K562 (cell line): ENCODE measurements around the gene GBF1. TPM values are rescaled to one million over a fixed set of nuclear protein-coding genes. Genes with fewer than 3 reads are reported as not detected.
A peak's percentile ranks its signal among the peaks of the same experiment; 100 is the strongest.

Experiments
- BCL6 ChIP-seq: fragments of 250-450 bp; sonication (Bioruptor Pico); IDR thresholded peaks from 2 replicates; pipeline ENCODE4 v1.4.0; 2020
- CHD2 ChIP-seq: IDR thresholded peaks from 2 replicates; pipeline ENCODE4 v1.6.1; 2011; ENCODE audit warnings: low read depth, low read length
- DPF2 ChIP-seq: fragments of 450-650 bp; IDR thresholded peaks from 2 replicates; pipeline ENCODE4 v1.6.1; 2016
- FOXA1 ChIP-seq: fragments of 450-650 bp; IDR thresholded peaks from 2 replicates; pipeline ENCODE4 v1.6.1; 2016; ENCODE audit warnings: mild to moderate bottlenecking, borderline replicate concordance
- HOXB6 ChIP-seq: fragments of 250-450 bp; sonication (Bioruptor Pico); IDR thresholded peaks from 2 replicates; pipeline ENCODE4 v1.5.1; 2022; ENCODE audit warnings: mild to moderate bottlenecking, borderline replicate concordance
- KDM1A ChIP-seq, 2 experiments: fragments of 450-650 bp; IDR thresholded peaks; 2 replicates each; pipeline ENCODE4 v1.6.1; 2016; ENCODE audit warnings: mild to moderate bottlenecking in 2 of 2
- NCOR1 ChIP-seq: fragments of 450-650 bp; IDR thresholded peaks from 2 replicates; pipeline ENCODE4 v1.6.1; 2016; ENCODE audit warnings: mild to moderate bottlenecking, moderate library complexity
- PBX2 ChIP-seq, 2 experiments: IDR thresholded peaks in 1 of 2; conservative IDR thresholded peaks in 1 of 2; 2 replicates each; pipeline ENCODE4 v1.6.1; 2016; ENCODE audit warnings: low read depth in 2 of 2, mild to moderate bottlenecking in 1 of 2, missing compliant biosample characterization in 1 of 2, missing genetic modification characterization in 1 of 2, moderate library complexity in 1 of 2
- PHF20 ChIP-seq: fragments of 450-650 bp; IDR thresholded peaks from 2 replicates; pipeline ENCODE4 v1.6.1; 2018; ENCODE audit not compliant: partially characterized antibody
- RBM25 ChIP-seq: fragments of 200-400 bp; formaldehyde crosslinking; IDR thresholded peaks from 2 replicates; pipeline ENCODE4 v1.6.1; 2018; ENCODE audit warnings: low read length, low read depth, moderate library complexity; ENCODE audit not compliant: severe bottlenecking
- SRSF9 ChIP-seq: fragments of 200-400 bp; formaldehyde crosslinking; IDR thresholded peaks from 2 replicates; pipeline ENCODE4 v1.6.1; 2017; ENCODE audit warnings: low read depth, low read length, borderline replicate concordance
- TRIM24 ChIP-seq, 2 experiments: fragments of 450-650 bp; IDR thresholded peaks; 2 replicates each; pipeline ENCODE4 v1.6.1; 2016
- ZNF696 ChIP-seq: fragments of 250-450 bp; sonication (Bioruptor Pico); conservative IDR thresholded peaks from 2 replicates; pipeline ENCODE4 v1.4.0; 2020; ENCODE audit warnings: mild to moderate bottlenecking, moderate library complexity
- polyA plus RNA-seq, 8 experiments: library from polyadenylated mRNA; depleted of rRNA in 4 of 8; stranded (reverse) in 5 of 8; unstranded in 3 of 8; fragments of >200 nt; fragmentation: Nextera tagmentation in 2 of 8; fragmentation: Illumina TruSeq in 1 of 8; extraction: Ambion mirVana in 2 of 8; extraction: Trizol in 1 of 8; gene quantifications; 2 replicates each; pipeline versions ENCODE4 v1.2.1 to v1.2.3, GENCODE V29; 2011 to 2014; ENCODE audit warnings: inconsistent platforms in 1 of 8, missing spikeins in 1 of 8
- total RNA-seq, 7 experiments: library from RNA; depleted of rRNA in 6 of 7; stranded (reverse); fragments of >200 nt in 6 of 7; fragmentation: Illumina TruSeq in 2 of 7; extraction: Trizol in 2 of 7; gene quantifications; 2 replicates each; pipeline versions ENCODE4 v1.2.1 to v1.2.3, GENCODE V29; 2011 to 2021; ENCODE audit warnings: low replicate concordance in 1 of 7
- TF ChIP-seq, protein P1 (sequence below): fragments of 250-450 bp; sonication (Bioruptor Pico); IDR thresholded peaks from 2 replicates; pipeline ENCODE4 v1.4.0; 2020; ENCODE audit warnings: mild to moderate bottlenecking, moderate library complexity, borderline replicate concordance
- TF ChIP-seq, protein P2 (sequence below), 2 experiments: fragments of 450-650 bp; IDR thresholded peaks; 2 replicates each; pipeline ENCODE4 v1.6.1; 2016; ENCODE audit warnings: mild to moderate bottlenecking in 2 of 2, borderline replicate concordance in 1 of 2, low read depth in 1 of 2, moderate library complexity in 1 of 2

The GBF1 gene
- total and polyA plus RNA-seq, 9 of the 15 experiments (the other 6 are each of a cell fraction or from before 2014, with no cell fraction given): 0.69 to 28.0 (median 10.3) TPM

GRCh38 chr10:102422545-102423129, 177.3 kb downstream of the GBF1 start (continued):
- TF ChIP-seq, protein P1, sequence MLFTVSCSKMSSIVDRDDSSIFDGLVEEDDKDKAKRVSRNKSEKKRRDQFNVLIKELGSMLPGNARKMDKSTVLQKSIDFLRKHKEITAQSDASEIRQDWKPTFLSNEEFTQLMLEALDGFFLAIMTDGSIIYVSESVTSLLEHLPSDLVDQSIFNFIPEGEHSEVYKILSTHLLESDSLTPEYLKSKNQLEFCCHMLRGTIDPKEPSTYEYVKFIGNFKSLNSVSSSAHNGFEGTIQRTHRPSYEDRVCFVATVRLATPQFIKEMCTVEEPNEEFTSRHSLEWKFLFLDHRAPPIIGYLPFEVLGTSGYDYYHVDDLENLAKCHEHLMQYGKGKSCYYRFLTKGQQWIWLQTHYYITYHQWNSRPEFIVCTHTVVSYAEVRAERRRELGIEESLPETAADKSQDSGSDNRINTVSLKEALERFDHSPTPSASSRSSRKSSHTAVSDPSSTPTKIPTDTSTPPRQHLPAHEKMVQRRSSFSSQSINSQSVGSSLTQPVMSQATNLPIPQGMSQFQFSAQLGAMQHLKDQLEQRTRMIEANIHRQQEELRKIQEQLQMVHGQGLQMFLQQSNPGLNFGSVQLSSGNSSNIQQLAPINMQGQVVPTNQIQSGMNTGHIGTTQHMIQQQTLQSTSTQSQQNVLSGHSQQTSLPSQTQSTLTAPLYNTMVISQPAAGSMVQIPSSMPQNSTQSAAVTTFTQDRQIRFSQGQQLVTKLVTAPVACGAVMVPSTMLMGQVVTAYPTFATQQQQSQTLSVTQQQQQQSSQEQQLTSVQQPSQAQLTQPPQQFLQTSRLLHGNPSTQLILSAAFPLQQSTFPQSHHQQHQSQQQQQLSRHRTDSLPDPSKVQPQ (CRISPR knock-in tag): no peak
- TF ChIP-seq PHF20: peak; percentile 66
- TF ChIP-seq TRIM24 (IDR thresholded peaks at IDR 0.05): no peak
- TF ChIP-seq ZNF696: no peak
- no peak for TF ChIP-seq RBM25
- TF ChIP-seq PBX2 (CRISPR knock-in tag; IDR thresholded peaks at IDR 0.05; ENCODE audit: low read depth): no peak
- no peak for TF ChIP-seq PBX2 (tag; conservative IDR thresholded peaks at IDR 0.05; ENCODE audit: low read depth)
- no peak for TF ChIP-seq DPF2
- TF ChIP-seq HOXB6 (CRISPR knock-in tag): no peak
- TF ChIP-seq SRSF9: no peak
- TF ChIP-seq CHD2: no peak
- TF ChIP-seq FOXA1: no peak
- no peak for TF ChIP-seq KDM1A (IDR thresholded peaks at IDR 0.05)
- no peak for TF ChIP-seq BCL6
- TF ChIP-seq, protein P2, sequence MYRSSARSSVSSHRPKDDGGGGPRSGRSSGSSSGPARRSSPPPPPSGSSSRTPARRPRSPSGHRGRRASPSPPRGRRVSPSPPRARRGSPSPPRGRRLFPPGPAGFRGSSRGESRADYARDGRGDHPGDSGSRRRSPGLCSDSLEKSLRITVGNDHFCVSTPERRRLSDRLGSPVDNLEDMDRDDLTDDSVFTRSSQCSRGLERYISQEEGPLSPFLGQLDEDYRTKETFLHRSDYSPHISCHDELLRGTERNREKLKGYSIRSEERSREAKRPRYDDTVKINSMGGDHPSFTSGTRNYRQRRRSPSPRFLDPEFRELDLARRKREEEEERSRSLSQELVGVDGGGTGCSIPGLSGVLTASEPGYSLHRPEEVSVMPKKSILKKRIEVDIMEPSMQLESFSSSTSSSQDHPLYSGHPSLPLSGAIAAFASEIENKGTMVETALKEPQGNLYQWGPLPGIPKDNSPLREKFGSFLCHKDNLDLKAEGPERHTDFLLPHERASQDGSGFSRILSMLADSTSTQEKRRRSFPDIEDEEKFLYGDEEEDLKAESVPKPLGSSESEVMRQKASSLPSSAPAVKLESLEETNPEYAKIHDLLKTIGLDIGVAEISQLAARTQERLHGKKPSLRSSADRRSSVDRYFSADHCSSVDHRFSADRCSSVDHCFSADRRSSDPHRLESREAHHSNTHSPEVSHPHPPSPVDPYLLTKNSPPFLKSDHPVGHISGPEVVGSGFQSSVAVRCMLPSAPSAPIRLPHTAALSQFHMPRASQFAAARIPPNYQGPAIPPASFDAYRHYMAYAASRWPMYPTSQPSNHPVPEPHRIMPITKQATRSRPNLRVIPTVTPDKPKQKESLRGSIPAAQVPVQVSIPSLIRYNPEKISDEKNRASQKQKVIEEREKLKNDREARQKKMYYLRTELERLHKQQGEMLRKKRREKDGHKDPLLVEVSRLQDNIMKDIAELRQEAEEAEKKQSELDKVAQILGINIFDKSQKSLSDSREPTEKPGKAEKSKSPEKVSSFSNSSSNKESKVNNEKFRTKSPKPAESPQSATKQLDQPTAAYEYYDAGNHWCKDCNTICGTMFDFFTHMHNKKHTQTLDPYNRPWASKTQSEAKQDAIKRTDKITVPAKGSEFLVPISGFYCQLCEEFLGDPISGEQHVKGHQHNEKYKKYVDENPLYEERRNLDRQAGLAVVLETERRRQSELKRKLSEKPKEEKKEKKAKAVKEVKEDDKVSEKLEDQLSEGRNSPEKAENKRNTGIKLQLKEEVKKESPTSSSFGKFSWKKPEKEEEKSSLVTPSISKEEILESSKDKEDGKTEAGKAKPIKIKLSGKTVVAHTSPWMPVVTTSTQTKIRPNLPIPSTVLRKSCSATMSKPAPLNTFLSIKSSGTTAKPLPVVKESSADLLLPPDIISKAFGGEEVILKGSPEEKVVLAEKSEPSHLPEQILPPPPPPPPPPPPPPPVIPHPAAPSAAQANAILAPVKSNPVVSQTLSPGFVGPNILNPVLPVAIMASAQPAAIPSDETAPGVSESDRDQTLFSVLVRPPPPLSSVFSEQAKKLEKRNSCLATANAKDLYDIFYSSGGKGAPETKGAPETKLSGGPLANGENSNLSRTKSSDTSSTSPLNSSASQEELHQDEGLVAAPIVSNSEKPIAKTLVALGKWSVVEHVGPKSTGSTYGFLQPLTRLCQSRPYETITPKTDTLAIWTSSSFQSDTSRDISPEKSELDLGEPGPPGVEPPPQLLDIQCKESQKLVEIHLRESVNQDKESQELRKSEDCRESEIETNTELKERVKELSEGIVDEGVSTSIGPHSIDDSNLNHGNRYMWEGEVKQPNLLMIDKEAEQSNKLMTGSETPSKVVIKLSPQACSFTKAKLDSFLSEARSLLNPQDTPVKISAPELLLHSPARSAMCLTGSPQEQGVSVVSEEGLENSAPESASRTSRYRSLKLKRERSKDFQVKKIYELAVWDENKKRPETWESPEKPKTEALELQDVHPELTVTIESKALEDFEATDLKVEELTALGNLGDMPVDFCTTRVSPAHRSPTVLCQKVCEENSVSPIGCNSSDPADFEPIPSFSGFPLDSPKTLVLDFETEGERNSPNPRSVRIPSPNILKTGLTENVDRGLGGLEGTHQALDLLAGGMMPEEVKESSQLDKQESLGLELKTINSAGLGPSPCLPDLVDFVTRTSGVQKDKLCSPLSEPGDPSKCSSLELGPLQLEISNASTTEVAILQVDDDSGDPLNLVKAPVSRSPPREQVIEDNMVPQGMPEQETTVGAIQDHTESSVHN (IDR thresholded peaks at IDR 0.05; ENCODE audit: borderline replicate concordance in 1 of 2, low read depth in 1 of 2): no peak
- TF ChIP-seq NCOR1: no peak
